ENCODE results near the gene SLC39A6.
A peak's percentile ranks its signal among the peaks of the same experiment; 100 is the strongest.

Gene SLC39A6, protein sequence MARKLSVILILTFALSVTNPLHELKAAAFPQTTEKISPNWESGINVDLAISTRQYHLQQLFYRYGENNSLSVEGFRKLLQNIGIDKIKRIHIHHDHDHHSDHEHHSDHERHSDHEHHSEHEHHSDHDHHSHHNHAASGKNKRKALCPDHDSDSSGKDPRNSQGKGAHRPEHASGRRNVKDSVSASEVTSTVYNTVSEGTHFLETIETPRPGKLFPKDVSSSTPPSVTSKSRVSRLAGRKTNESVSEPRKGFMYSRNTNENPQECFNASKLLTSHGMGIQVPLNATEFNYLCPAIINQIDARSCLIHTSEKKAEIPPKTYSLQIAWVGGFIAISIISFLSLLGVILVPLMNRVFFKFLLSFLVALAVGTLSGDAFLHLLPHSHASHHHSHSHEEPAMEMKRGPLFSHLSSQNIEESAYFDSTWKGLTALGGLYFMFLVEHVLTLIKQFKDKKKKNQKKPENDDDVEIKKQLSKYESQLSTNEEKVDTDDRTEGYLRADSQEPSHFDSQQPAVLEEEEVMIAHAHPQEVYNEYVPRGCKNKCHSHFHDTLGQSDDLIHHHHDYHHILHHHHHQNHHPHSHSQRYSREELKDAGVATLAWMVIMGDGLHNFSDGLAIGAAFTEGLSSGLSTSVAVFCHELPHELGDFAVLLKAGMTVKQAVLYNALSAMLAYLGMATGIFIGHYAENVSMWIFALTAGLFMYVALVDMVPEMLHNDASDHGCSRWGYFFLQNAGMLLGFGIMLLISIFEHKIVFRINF

DNA sequence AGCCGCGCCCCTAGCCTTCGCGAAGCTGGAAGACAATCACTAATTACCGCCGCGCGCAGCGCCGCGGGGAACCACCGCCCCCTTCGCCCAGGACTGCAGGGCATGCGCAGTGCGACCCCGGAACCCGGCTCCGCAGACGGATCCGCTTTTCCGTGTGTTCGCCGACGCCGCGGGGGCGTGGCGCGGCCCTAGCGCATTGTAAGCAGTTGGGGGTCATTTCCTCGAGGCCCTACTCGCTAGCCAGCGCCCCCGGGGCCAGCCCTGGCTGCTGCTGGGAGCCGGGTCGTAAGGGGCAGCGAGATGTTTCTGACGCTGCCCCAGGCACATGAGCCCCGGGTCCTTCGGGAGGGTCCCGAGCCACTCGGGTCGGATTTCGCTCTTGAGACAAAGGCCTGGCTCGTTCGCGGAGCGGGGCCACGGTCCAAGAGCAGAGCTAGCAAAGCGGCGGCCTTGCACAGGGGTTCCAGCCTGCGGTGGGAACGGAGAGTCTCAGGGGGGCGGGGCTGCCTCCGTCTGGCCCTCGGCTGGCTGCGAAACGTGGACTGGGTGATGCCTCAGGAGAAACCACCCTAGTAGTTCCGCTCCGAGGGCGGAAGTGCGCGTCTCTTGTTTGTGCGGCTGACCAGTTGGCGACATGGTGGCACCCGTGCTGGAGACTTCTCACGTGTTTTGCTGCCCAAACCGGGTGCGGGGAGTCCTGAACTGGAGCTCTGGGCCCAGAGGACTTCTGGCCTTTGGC is at the start of gene SLC39A6, which contains the start of gene ELP2:
TSS of gene SLC39A6 (minus strand) at position 41 of the 739 bp plus-strand sequence. CDS start 2,333 bp downstream, outside the sequence.
TSS of gene ELP2 (plus strand) at position 600 of the 739 bp plus-strand sequence. CDS start at position 635, 35 bp downstream.
- TF ChIP-seq, protein P1, sequence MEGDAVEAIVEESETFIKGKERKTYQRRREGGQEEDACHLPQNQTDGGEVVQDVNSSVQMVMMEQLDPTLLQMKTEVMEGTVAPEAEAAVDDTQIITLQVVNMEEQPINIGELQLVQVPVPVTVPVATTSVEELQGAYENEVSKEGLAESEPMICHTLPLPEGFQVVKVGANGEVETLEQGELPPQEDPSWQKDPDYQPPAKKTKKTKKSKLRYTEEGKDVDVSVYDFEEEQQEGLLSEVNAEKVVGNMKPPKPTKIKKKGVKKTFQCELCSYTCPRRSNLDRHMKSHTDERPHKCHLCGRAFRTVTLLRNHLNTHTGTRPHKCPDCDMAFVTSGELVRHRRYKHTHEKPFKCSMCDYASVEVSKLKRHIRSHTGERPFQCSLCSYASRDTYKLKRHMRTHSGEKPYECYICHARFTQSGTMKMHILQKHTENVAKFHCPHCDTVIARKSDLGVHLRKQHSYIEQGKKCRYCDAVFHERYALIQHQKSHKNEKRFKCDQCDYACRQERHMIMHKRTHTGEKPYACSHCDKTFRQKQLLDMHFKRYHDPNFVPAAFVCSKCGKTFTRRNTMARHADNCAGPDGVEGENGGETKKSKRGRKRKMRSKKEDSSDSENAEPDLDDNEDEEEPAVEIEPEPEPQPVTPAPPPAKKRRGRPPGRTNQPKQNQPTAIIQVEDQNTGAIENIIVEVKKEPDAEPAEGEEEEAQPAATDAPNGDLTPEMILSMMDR (IDR thresholded peaks at IDR 0.05; ENCODE audit: poor library complexity, severe bottlenecking) = no peak
- H3K27me3 ChIP-seq (ENCODE audit: insufficient read depth, poor library complexity, severe bottlenecking) = no peaks in the 10 kb centered on the region
- peaks cover 10% of the 10 kb centered on the region for H3K36me3 ChIP-seq (ENCODE audit: low read depth)
- peaks cover 3% of the 10 kb centered on the region for H3K4me1 ChIP-seq (ENCODE audit: insufficient read depth, poor library complexity, severe bottlenecking)
- ATAC-seq (ENCODE audit: low read depth) = peak; percentile 93
- no peaks in the 10 kb centered on the region for H3K9me3 ChIP-seq (ENCODE audit: severe bottlenecking)
- H3K27ac ChIP-seq (ENCODE audit: poor library complexity, severe bottlenecking) = peak within 1 kb of the TSS; percentile 77
- peak; percentile 89 for DNase-seq (ENCODE audit: low spot score)
- peak within 1 kb of the TSS; percentile 68 for H3K4me3 ChIP-seq (ENCODE audit: severe bottlenecking)

DNA sequence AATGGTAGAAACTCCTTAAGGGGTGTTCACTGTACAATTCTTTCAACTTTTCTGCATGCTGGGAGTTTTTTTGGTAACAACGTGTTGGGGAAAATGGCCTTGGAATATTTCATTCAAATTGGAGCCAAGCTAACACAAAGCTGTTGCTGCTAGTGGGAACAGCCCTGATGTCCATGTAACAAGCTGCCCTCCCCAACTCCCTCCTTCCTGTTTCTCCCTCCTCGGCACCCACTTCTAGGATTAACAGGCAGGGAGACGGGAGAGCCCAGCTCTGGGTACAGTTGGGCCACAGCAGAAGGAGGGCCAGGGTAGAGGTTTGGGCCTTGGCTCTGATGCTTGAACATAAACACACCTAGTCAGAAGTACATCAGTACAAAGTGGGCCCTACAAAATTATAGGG is 48.8 kb upstream of the SLC39A6 start:
- no peaks in the 10 kb centered on the region for H3K9me3 ChIP-seq (ENCODE audit: severe bottlenecking)
- DNase-seq (ENCODE audit: low spot score) = no peak
- no peaks in the 10 kb centered on the region for H3K4me1 ChIP-seq (ENCODE audit: insufficient read depth, poor library complexity, severe bottlenecking)
- TF ChIP-seq, protein P1 (IDR thresholded peaks at IDR 0.05; ENCODE audit: poor library complexity, severe bottlenecking) = no peak
- peaks cover 34% of the 10 kb centered on the region for H3K36me3 ChIP-seq (ENCODE audit: low read depth)
- H3K27me3 ChIP-seq (ENCODE audit: insufficient read depth, poor library complexity, severe bottlenecking) = no peaks in the 10 kb centered on the region
- ATAC-seq (ENCODE audit: low read depth) = no peak
- no peak overlapping the region for H3K4me3 ChIP-seq (ENCODE audit: severe bottlenecking)
- no peak overlapping the region for H3K27ac ChIP-seq (ENCODE audit: poor library complexity, severe bottlenecking)

DNA sequence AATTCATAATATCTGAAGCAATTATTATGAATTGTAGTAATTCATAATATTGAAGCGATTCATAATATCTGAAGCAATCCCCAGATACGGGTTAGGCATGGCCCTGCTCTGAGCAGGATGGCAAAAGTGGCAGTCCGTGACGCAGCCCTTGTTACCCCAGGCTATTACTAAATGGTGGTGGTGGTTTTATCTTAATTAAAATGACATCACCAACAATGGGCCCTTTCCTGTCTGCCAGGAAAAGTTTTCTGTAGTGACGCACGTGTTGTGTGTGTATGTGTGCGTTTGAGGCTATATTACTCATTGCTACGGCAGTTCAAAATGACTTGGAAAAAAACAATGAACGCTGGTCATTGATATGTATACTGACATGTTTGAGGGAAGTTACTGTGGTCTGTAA is 47.6 kb upstream of the SLC39A6 start:
- Histone ChIP-seq H3K9me3 (ENCODE audit: severe bottlenecking) (no peaks in the 10 kb centered on the region), H3K4me1 (ENCODE audit: insufficient read depth, poor library complexity, severe bottlenecking) (no peaks in the 10 kb centered on the region), H3K4me3 (ENCODE audit: severe bottlenecking) (no peak overlapping the region), H3K27me3 (ENCODE audit: insufficient read depth, poor library complexity, severe bottlenecking) (no peaks in the 10 kb centered on the region), H3K36me3 (ENCODE audit: low read depth) (peaks cover 45% of the 10 kb centered on the region), H3K27ac (ENCODE audit: poor library complexity, severe bottlenecking) (no peak overlapping the region)
- DNase-seq (ENCODE audit: low spot score) (no peak), ATAC-seq (ENCODE audit: low read depth) (no peak)
- TF ChIP-seq, protein P1 (IDR thresholded peaks at IDR 0.05; ENCODE audit: poor library complexity, severe bottlenecking) = no peak

DNA sequence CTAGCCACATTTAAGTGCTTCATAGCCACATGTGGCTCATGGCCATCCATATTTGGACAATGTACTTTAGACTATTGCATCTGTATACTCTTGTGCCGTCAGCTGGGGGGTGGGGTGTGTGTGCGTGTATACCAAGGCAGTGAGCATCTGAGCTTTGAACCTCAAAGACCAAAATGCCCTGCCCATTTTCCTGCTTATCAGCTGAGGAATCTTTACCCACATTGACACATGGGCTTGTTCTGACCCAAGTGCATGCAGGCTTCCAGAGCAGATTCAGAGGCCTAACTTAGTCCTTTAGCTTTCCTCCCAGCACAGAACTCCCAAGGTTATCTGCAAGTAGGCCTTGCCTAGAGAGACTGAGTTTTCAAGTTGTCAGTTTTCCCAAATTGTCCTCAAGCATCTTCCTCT is 47.0 kb upstream of the SLC39A6 start:
- DNase-seq (ENCODE audit: low spot score) (no peak), ATAC-seq (ENCODE audit: low read depth) (no peak)
- no peaks in the 10 kb centered on the region for H3K27me3 ChIP-seq (ENCODE audit: insufficient read depth, poor library complexity, severe bottlenecking)
- no peaks in the 10 kb centered on the region for H3K9me3 ChIP-seq (ENCODE audit: severe bottlenecking)
- H3K4me3 ChIP-seq (ENCODE audit: severe bottlenecking) = no peak overlapping the region
- H3K4me1 ChIP-seq (ENCODE audit: insufficient read depth, poor library complexity, severe bottlenecking) = no peaks in the 10 kb centered on the region
- peaks cover 48% of the 10 kb centered on the region for H3K36me3 ChIP-seq (ENCODE audit: low read depth)
- H3K27ac ChIP-seq (ENCODE audit: poor library complexity, severe bottlenecking) = no peak overlapping the region
- TF ChIP-seq, protein P1 (IDR thresholded peaks at IDR 0.05; ENCODE audit: poor library complexity, severe bottlenecking) = no peak
